Cardiac fibroblast (primary cell): ENCODE measurements around the gene RIPK1.
"Not testable (repeated sequence)": the region's sequence is repeated elsewhere in the genome, so short reads cannot be mapped to it uniquely, and the experiment has no call there.

Experiments
- DNase-seq, 2 donors: peaks; one replicate each; pipeline versions ENCODE4 v3.0.0 to v3.0.0-alpha.2; 2010; ENCODE audit warnings: low read depth in 2 of 2
- H3K4me3 ChIP-seq, 2 donors: replicated peaks in 1 of 2; 1 replicate in 1 of 2; 2 replicates in 1 of 2; pipeline ENCODE4 v1.5.1; 2011; ENCODE audit warnings: low read depth in 2 of 2, low read length in 2 of 2, mild to moderate bottlenecking in 2 of 2, moderate library complexity in 1 of 2
- CTCF ChIP-seq: IDR thresholded peaks from one replicate; pipeline ENCODE4 v1.5.1; 2011; ENCODE audit warnings: low read depth, mild to moderate bottlenecking, low read length, inconsistent platforms

The RIPK1 gene

GRCh38 chr6:3135668-3136291 is 67.5 kb downstream of the RIPK1 start:
- TF ChIP-seq CTCF: no peak

GRCh38 chr6:3136292-3137011 is 68.2 kb downstream of the RIPK1 start:
- DNase-seq: no peak
- no peak overlapping the region for H3K4me3 ChIP-seq
- no peak for TF ChIP-seq CTCF

More at GRCh38 chr6:3135668-3136291, 67.5 kb downstream of the RIPK1 start:
- H3K4me3 ChIP-seq: no peak overlapping the region
- no peak for DNase-seq

GRCh38 chr6:3137057-3137777 is 68.9 kb downstream of the RIPK1 start:
- no peak for TF ChIP-seq CTCF
- no peak overlapping the region for H3K4me3 ChIP-seq
- no peak for DNase-seq

- peak in 1 of 2 donors; percentile 31 for DNase-seq
Measured at GRCh38 chr6:3137873-3138272, 69.6 kb downstream of the RIPK1 start.

GRCh38 chr6:3138341-3138740 is 70.0 kb downstream of the RIPK1 start:
- no peak overlapping the region for H3K4me3 ChIP-seq
- DNase-seq: peak; percentile 53 to 69
- TF ChIP-seq CTCF: no peak

More at GRCh38 chr6:3137873-3138272, 69.6 kb downstream of the RIPK1 start:
- not testable (repeated sequence) for H3K4me3 ChIP-seq

GRCh38 chr6:3139090-3139903 is 71.0 kb downstream of the RIPK1 start:
- peak; percentile 34 to 77 for DNase-seq
- TF ChIP-seq CTCF: no peak
- no peak overlapping the region for H3K4me3 ChIP-seq
